HCEC 1CT (cell line): Measurements from ENCODE around the gene DNAAF5.
"Not testable (repeated sequence)": the region's sequence is repeated elsewhere in the genome, so short reads cannot be mapped to it uniquely, and the experiment has no call there.

ENCODE experiments used
- DNase-seq: peaks from one replicate; pipeline ENCODE4 v3.0.0-alpha.2; 2017

The DNAAF5 gene

GRCh38 chr7:730501-731439 lies 4.3 kb downstream of the DNAAF5 start:
- DNase-seq, result no peak

GRCh38 chr7:731440-732085 lies 5.1 kb downstream of the DNAAF5 start:
- no peak for DNase-seq

- DNase-seq, result no peak
Measured at GRCh38 chr7:732094-732541, 5.6 kb downstream of the DNAAF5 start.

- no peak for DNase-seq
Measured at GRCh38 chr7:732556-732955, 6.1 kb downstream of the DNAAF5 start.

GRCh38 chr7:734214-734613 lies 7.7 kb downstream of the DNAAF5 start:
- DNase-seq, result no peak

GRCh38 chr7:734808-735207 lies 8.3 kb downstream of the DNAAF5 start:
- DNase-seq, result no peak

- no peak for DNase-seq
Measured at GRCh38 chr7:738241-738640, 11.7 kb downstream of the DNAAF5 start.

GRCh38 chr7:738723-739454 lies 12.4 kb downstream of the DNAAF5 start:
- no peak for DNase-seq

GRCh38 chr7:739455-739982 lies 13.0 kb downstream of the DNAAF5 start:
- DNase-seq, result no peak

- DNase-seq, result no peak
Measured at GRCh38 chr7:739983-740942, 13.8 kb downstream of the DNAAF5 start.

GRCh38 chr7:741191-741671 lies 14.7 kb downstream of the DNAAF5 start:
- DNase-seq, result no peak

- no peak for DNase-seq
Measured at GRCh38 chr7:741850-742249, 15.4 kb downstream of the DNAAF5 start.

GRCh38 chr7:742791-743190 lies 16.3 kb downstream of the DNAAF5 start:
- DNase-seq, result no peak

GRCh38 chr7:743341-744127 lies 17.0 kb downstream of the DNAAF5 start:
- not testable (repeated sequence) for DNase-seq

- not testable (repeated sequence) for DNase-seq
Measured at GRCh38 chr7:744128-744520, 17.6 kb downstream of the DNAAF5 start.

- DNase-seq, result no peak
Measured at GRCh38 chr7:744854-745430, 18.4 kb downstream of the DNAAF5 start.

GRCh38 chr7:745431-746154 lies 19.1 kb downstream of the DNAAF5 start:
- no peak for DNase-seq

GRCh38 chr7:746155-747061 lies 19.9 kb downstream of the DNAAF5 start:
- no peak for DNase-seq

GRCh38 chr7:747186-747585 lies 20.7 kb downstream of the DNAAF5 start:
- no peak for DNase-seq
